K562 (cell line): ENCODE results near the gene FRYL. TPM values are rescaled to one million over a fixed set of nuclear protein-coding genes. Genes with fewer than 3 reads are reported as not detected.
A peak's percentile ranks its signal among the peaks of the same experiment; 100 is the strongest.

Experiments used
- ATAC-seq: fragments of 200-7000 bp; cut with Tn5 transposase; 3 replicates; pipeline ENCODE4 v1.9.1; 2020; ENCODE audit warnings: moderate library complexity
- BruUV-seq: library from RNA; stranded (reverse); fragments of 400-500 nt; replicated peaks from 2 replicates; lab custom pipeline; 2021; lab: Mats Ljungman, UMichigan
- CTCF ChIA-PET: fragments of 300-600 bp; formaldehyde crosslinking; extraction: SDS; loops from one replicate; lab custom pipeline; 2021; ENCODE audit warnings: low intra/inter-chr PET ratio; lab: Yijun Ruan, JAX
- POLR2A ChIA-PET: fragments of 300-600, 350-650 bp; sonication (Branson Sonifier 250); formaldehyde crosslinking; extraction: SDS; loops from one replicate; lab custom pipeline; 2021; ENCODE audit warnings: antibody characterized with exemption, inconsistent platforms; lab: Yijun Ruan, JAX
- DNase-seq, 4 experiments: peaks; one replicate each; pipeline versions ENCODE4 v3.0.0 to v3.0.0-alpha.2; 2011 to 2018; ENCODE audit warnings: low spot score in 3 of 4, mixed read lengths in 3 of 4; ENCODE audit errors: extremely low read depth in 1 of 4
- FAIRE-seq: peaks from 2 replicates; lab custom pipeline; 2011; peaks lifted over from hg19 to GRCh38; lab: Jason Lieb, UNC
- H2AFZ ChIP-seq: 2 replicates; pipeline ENCODE4 v1.6.0; 2011; ENCODE audit warnings: low read depth, low read length, control low read depth, inconsistent platforms
- H3K27ac ChIP-seq: fragments of 200-600 bp; 3 replicates; pipeline ENCODE4 v1.8.0; 2011; ENCODE audit warnings: low read depth, mild to moderate bottlenecking, control low read depth, inconsistent platforms, low read length, moderate library complexity, mixed read lengths; ENCODE audit errors: extremely low read depth
- H3K27me3 ChIP-seq, 2 experiments: fragments of 300-600 bp in 1 of 2; 2 replicates in 1 of 2; 3 replicates in 1 of 2; pipeline versions ENCODE4 v1.6.0 to v1.8.0; 2011; ENCODE audit warnings: inconsistent platforms in 2 of 2, low read length in 2 of 2, mild to moderate bottlenecking in 1 of 2, mixed read lengths in 1 of 2, moderate library complexity in 1 of 2; ENCODE audit not compliant: control insufficient read depth in 2 of 2, insufficient read depth in 2 of 2
- H3K36me3 ChIP-seq: fragments of 300-600 bp; 3 replicates; pipeline ENCODE4 v1.8.0; 2011; ENCODE audit warnings: mild to moderate bottlenecking, low read length, inconsistent platforms; ENCODE audit not compliant: control insufficient read depth, insufficient read depth
- H3K4me1 ChIP-seq, 2 experiments: fragments of 200-600 bp in 1 of 2; replicated peaks in 1 of 2; 2 replicates in 1 of 2; 3 replicates in 1 of 2; pipeline versions ENCODE4 v1.5.1 to v1.8.0; 2011; ENCODE audit warnings: inconsistent platforms in 2 of 2, low read length in 2 of 2, mild to moderate bottlenecking in 1 of 2, mixed read lengths in 1 of 2, moderate library complexity in 1 of 2; ENCODE audit not compliant: control insufficient read depth in 2 of 2, insufficient read depth in 2 of 2
- H3K4me2 ChIP-seq: 2 replicates; pipeline ENCODE4 v1.6.1; 2011; ENCODE audit warnings: low read length, control low read depth, inconsistent platforms, mixed read lengths; ENCODE audit not compliant: insufficient read depth
- H3K4me3 ChIP-seq: fragments of 200-600 bp; sonication (generic), shearing (Covaris generic); 2 replicates; pipeline ENCODE4 v1.5.1; 2016; ENCODE audit warnings: control low read depth, inconsistent platforms
- H3K79me2 ChIP-seq: fragments of 200-600 bp; 3 replicates; pipeline ENCODE4 v1.8.0; 2011; ENCODE audit warnings: low read length, inconsistent platforms; ENCODE audit not compliant: control insufficient read depth, insufficient read depth
- H3K9ac ChIP-seq, 2 experiments: 2 replicates each; pipeline versions ENCODE4 v1.6.0 to v1.6.1; 2011; ENCODE audit warnings: low read depth in 2 of 2, low read length in 2 of 2, control low read depth in 1 of 2, inconsistent platforms in 1 of 2, mild to moderate bottlenecking in 1 of 2, mixed read lengths in 1 of 2; ENCODE audit not compliant: insufficient read depth in 1 of 2
- H3K9me1 ChIP-seq: one replicate; pipeline ENCODE4 v1.6.0; 2011; ENCODE audit warnings: inconsistent platforms, mild to moderate bottlenecking, low read length, moderate library complexity; ENCODE audit not compliant: control insufficient read depth, insufficient read depth
- H3K9me3 ChIP-seq: replicated peaks from 2 replicates; pipeline ENCODE4 v1.5.1; 2011; ENCODE audit warnings: low read depth, low read length, inconsistent platforms; ENCODE audit not compliant: control insufficient read depth, insufficient read depth
- H4K20me1 ChIP-seq: replicated peaks from 2 replicates; pipeline ENCODE4 v1.6.1; 2011; ENCODE audit warnings: low read length, inconsistent platforms, mixed read lengths; ENCODE audit not compliant: control insufficient read depth, insufficient read depth
- ARID1B ChIP-seq: fragments of 450-650 bp; IDR thresholded peaks from 2 replicates; pipeline ENCODE4 v1.6.1; 2016; ENCODE audit warnings: antibody characterized with exemption, mild to moderate bottlenecking, inconsistent platforms
- ATF7 ChIP-seq: fragments of 450-650 bp; IDR thresholded peaks from 2 replicates; pipeline ENCODE4 v1.7.1; 2014; ENCODE audit warnings: mild to moderate bottlenecking, moderate library complexity
- CREB1 ChIP-seq, 2 experiments: sonication (generic) in 1 of 2; formaldehyde crosslinking in 1 of 2; IDR thresholded peaks; 2 replicates each; pipeline versions ENCODE4 v1.6.1 to v1.8.0; 2012 to 2022; ENCODE audit warnings: inconsistent platforms in 1 of 2, mild to moderate bottlenecking in 1 of 2, missing genetic modification reagents in 1 of 2, moderate library complexity in 1 of 2
- CTBP1 ChIP-seq: fragments of 450-650 bp; IDR thresholded peaks from 2 replicates; pipeline ENCODE4 v1.6.1; 2016; ENCODE audit warnings: borderline replicate concordance
- DPF2 ChIP-seq: fragments of 450-650 bp; IDR thresholded peaks from 2 replicates; pipeline ENCODE4 v1.6.1; 2016
- EHMT2 ChIP-seq: fragments of 450-650 bp; IDR thresholded peaks from 2 replicates; pipeline ENCODE4 v1.6.1; 2018; ENCODE audit warnings: antibody characterized with exemption
- FOSL1 ChIP-seq: fragments of 200-800 bp; sonication (Bioruptor generic); conservative IDR thresholded peaks from 2 replicates; pipeline ENCODE4 v1.6.1; 2016; ENCODE audit warnings: missing genetic modification characterization, missing compliant biosample characterization
- JUND ChIP-seq, 2 experiments: IDR thresholded peaks; 2 replicates in 1 of 2; 3 replicates in 1 of 2; pipeline ENCODE4 v1.6.1; 2011; ENCODE audit warnings: borderline replicate concordance in 2 of 2, low read depth in 2 of 2, low read length in 2 of 2, improper control_type of control experiment in 1 of 2, missing biosample characterization in 1 of 2, missing genetic modification characterization in 1 of 2, missing genetic modification reagents in 1 of 2
- L3MBTL2 ChIP-seq: fragments of 450-650 bp; IDR thresholded peaks from 2 replicates; pipeline ENCODE4 v1.6.1; 2016; ENCODE audit warnings: mild to moderate bottlenecking, moderate library complexity
- MYC ChIP-seq, 2 experiments: fragments of 250-450 bp in 1 of 2; sonication (Bioruptor Pico) in 1 of 2; IDR thresholded peaks; 2 replicates each; pipeline versions ENCODE4 v1.5.1 to v1.6.1; 2012 to 2021; ENCODE audit warnings: low read depth in 2 of 2, borderline replicate concordance in 1 of 2, improper control_type of control experiment in 1 of 2, low read length in 1 of 2, mild to moderate bottlenecking in 1 of 2, moderate library complexity in 1 of 2
- NR3C1 ChIP-seq: sonication (generic); formaldehyde crosslinking; IDR thresholded peaks from 2 replicates; pipeline ENCODE4 v1.8.1; 2022; ENCODE audit warnings: missing genetic modification reagents
- POLR2H ChIP-seq: IDR thresholded peaks from 2 replicates; pipeline ENCODE4 v1.6.1; 2016; ENCODE audit warnings: missing genetic modification characterization, low read depth, mild to moderate bottlenecking, control low read depth, missing compliant biosample characterization, moderate library complexity
- RCOR1 ChIP-seq, 2 experiments: IDR thresholded peaks; 2 replicates each; pipeline ENCODE4 v1.6.1; 2012; ENCODE audit warnings: low read depth in 2 of 2, low read length in 2 of 2, borderline replicate concordance in 1 of 2, improper control_type of control experiment in 1 of 2
- SMARCA4 ChIP-seq: fragments of 450-650 bp; IDR thresholded peaks from 2 replicates; pipeline ENCODE4 v1.6.1; 2016
- THAP12 ChIP-seq: fragments of 250-450 bp; sonication (Bioruptor Pico); IDR thresholded peaks from 2 replicates; pipeline ENCODE4 v1.9.0; 2021; ENCODE audit warnings: mild to moderate bottlenecking, inconsistent platforms
- UBTF ChIP-seq, 2 experiments: IDR thresholded peaks; 2 replicates each; pipeline ENCODE4 v1.6.1; 2012; ENCODE audit warnings: improper control_type of control experiment in 2 of 2, low read depth in 2 of 2, low read length in 2 of 2, borderline replicate concordance in 1 of 2
- WGBS: fragments of 100-300 bp; shearing (Covaris generic); methylation state at CpG from one replicate; pipeline ENCODE4 v1.1.6; 2016; ENCODE audit warnings: low coverage, mixed read lengths; ENCODE audit not compliant: insufficient coverage; ENCODE audit errors: missing lambda C conversion rate; 5-methylcytosine and 5-hydroxymethylcytosine counted together
- in situ Hi-C: fragments of 300-500 bp; cut with MboI; formaldehyde crosslinking; loops from 4 replicates; pipeline ENCODE4 v1.15.0; 2018; ENCODE audit warnings: inconsistent platforms, mixed read lengths
- intact Hi-C: fragments of 100-400 bp; cut with micrococcal nuclease; formaldehyde crosslinking; loops from 2 replicates; pipeline ENCODE4 v1.14.2; 2022
- polyA plus RNA-seq, 8 experiments: library from polyadenylated mRNA; depleted of rRNA in 4 of 8; stranded (reverse) in 5 of 8; unstranded in 3 of 8; fragments of >200 nt; fragmentation: Nextera tagmentation in 2 of 8; fragmentation: Illumina TruSeq in 1 of 8; extraction: Ambion mirVana in 2 of 8; extraction: Trizol in 1 of 8; gene quantifications; 2 replicates each; pipeline versions ENCODE4 v1.2.1 to v1.2.3, GENCODE V29; 2011 to 2014; ENCODE audit warnings: inconsistent platforms in 1 of 8, missing spikeins in 1 of 8
- total RNA-seq, 7 experiments: library from RNA; depleted of rRNA in 6 of 7; stranded (reverse); fragments of >200 nt in 6 of 7; fragmentation: Illumina TruSeq in 2 of 7; extraction: Trizol in 2 of 7; gene quantifications; 2 replicates each; pipeline versions ENCODE4 v1.2.1 to v1.2.3, GENCODE V29; 2011 to 2021; ENCODE audit warnings: low replicate concordance in 1 of 7

Gene FRYL
- total and polyA plus RNA-seq, 9 of the 15 experiments (the other 6 are each of a cell fraction or from before 2014, with no cell fraction given): 7.2 to 34.9 (median 15.9) TPM

- no peak overlapping the region for H3K4me3 ChIP-seq
- DNase-seq (no peak), FAIRE-seq (peak; percentile 71), ATAC-seq (peak; percentile 38; the same call in 1 of the 3 replicates)
- CTCF ChIA-PET: no interaction called here
- H3K27me3 ChIP-seq: no peaks in the 10 kb centered on the region; a peak in 1 of 5 replicates
- BruUV-seq: no TSS peak
- H3K9me1 ChIP-seq: no peaks in the 10 kb centered on the region
- H4K20me1 ChIP-seq: no peaks in the 10 kb centered on the region
- peaks cover 0 to 10% of the 10 kb centered on the region in 2 experiments; a peak in 4 of 5 replicates for H3K4me1 ChIP-seq
- H3K9me3 ChIP-seq: no peaks in the 10 kb centered on the region
- POLR2A ChIA-PET: interaction anchor here (0.7 to 1.6 kb wide), 4 partner anchors 8 to 20 kb away, joined by 3 to 5 read pairs (median 3); no protein-coding TSS in a partner anchor
- H2AFZ ChIP-seq: no peak overlapping the region; the same call in 1 of the 2 replicates
- in situ Hi-C loops (no loop called here), intact Hi-C loops (no loop called here)
- H3K27ac ChIP-seq: no peak overlapping the region
- H3K36me3 ChIP-seq: no peaks in the 10 kb centered on the region
- no peaks in the 10 kb centered on the region for H3K79me2 ChIP-seq
- H3K4me2 ChIP-seq: no peak overlapping the region
- 10% methylated on average over 6 of the region's 6 CpGs for WGBS
- H3K9ac ChIP-seq: no peak overlapping the region
- TF ChIP-seq NR3C1 (CRISPR knock-in tag): no peak
- peak; percentile 71 for TF ChIP-seq CTBP1
- TF ChIP-seq THAP12: no peak
- TF ChIP-seq EHMT2: no peak
- peak; percentile 41; the same call in 1 of the 2 replicates for TF ChIP-seq DPF2
- 0 out of 2 replicates have a peak, but pooled peaks have one; percentile 19 for TF ChIP-seq CREB1 (IDR thresholded peaks at IDR 0.05)
- TF ChIP-seq CREB1 (CRISPR knock-in tag; IDR thresholded peaks at IDR 0.05): no peak
- no peak for TF ChIP-seq UBTF (IDR thresholded peaks at IDR 0.05; ENCODE audit: borderline replicate concordance in 1 of 2, low read depth in 2 of 2, low read length in 2 of 2)
- peak; percentile 30; the same call in 1 of the 2 replicates for TF ChIP-seq FOSL1 (tag)
- peak; percentile 30; the same call in 1 of the 2 replicates for TF ChIP-seq SMARCA4
- TF ChIP-seq ATF7: 0 out of 2 replicates have a peak, but pooled peaks have one; percentile 11
- 0 out of 2 replicates have a peak, but pooled peaks have one; percentile 32 for TF ChIP-seq MYC (IDR thresholded peaks at IDR 0.05; ENCODE audit: low read depth, low read length)
- TF ChIP-seq MYC (CRISPR knock-in tag; IDR thresholded peaks at IDR 0.05; ENCODE audit: borderline replicate concordance, low read depth): no peak
- peak in 1 of 2 experiments; percentile 89; a peak in 2 of 4 replicates for TF ChIP-seq RCOR1 (IDR thresholded peaks at IDR 0.05; ENCODE audit: borderline replicate concordance in 1 of 2, low read depth in 2 of 2, low read length in 2 of 2)
- peak; percentile 54 for TF ChIP-seq ARID1B
- no peak for TF ChIP-seq POLR2H (tag)
- TF ChIP-seq JUND (IDR thresholded peaks at IDR 0.05; ENCODE audit: borderline replicate concordance, low read depth, low read length): no peak
- peak; percentile 51; the same call in 1 of the 3 replicates for TF ChIP-seq JUND (tag; IDR thresholded peaks at IDR 0.05; ENCODE audit: borderline replicate concordance, low read depth, low read length)
- peak; percentile 82 for TF ChIP-seq L3MBTL2
Observed at GRCh38 chr4:48475770-48476169, 304.3 kb downstream of the FRYL start.
